Neural cell (in vitro differentiated cells): ENCODE data around the gene ART5.
"Not testable (repeated sequence)": the region's sequence is repeated elsewhere in the genome, so short reads cannot be mapped to it uniquely, and the experiment has no call there.

Source experiments
- CTCF ChIP-seq: fragments of 450-650 bp; IDR thresholded peaks from 2 replicates; pipeline ENCODE4 v1.5.1; 2014; ENCODE audit warnings: antibody characterized with exemption, mild to moderate bottlenecking, moderate library complexity; ENCODE audit not compliant: poor library complexity, severe bottlenecking
- EP300 ChIP-seq: fragments of 450-650 bp; conservative IDR thresholded peaks from 2 replicates; pipeline ENCODE4 v1.6.1; 2014; ENCODE audit warnings: antibody characterized with exemption, mild to moderate bottlenecking, moderate library complexity; ENCODE audit not compliant: poor library complexity, severe bottlenecking
- EZH2 ChIP-seq: fragments of 200-600, 300-800 bp; shearing (Covaris generic), sonication (generic); IDR thresholded peaks from 2 replicates; pipeline ENCODE4 v1.6.1; 2014; ENCODE audit warnings: antibody characterized with exemption, low read length, borderline replicate concordance, mild to moderate bottlenecking; ENCODE audit not compliant: insufficient read depth, poor library complexity, severe bottlenecking
- POLR2AphosphoS5 ChIP-seq: IDR thresholded peaks from 2 replicates; pipeline ENCODE4 v1.6.1; 2012
- SMC3 ChIP-seq: fragments of 450-650 bp; conservative IDR thresholded peaks from 2 replicates; pipeline ENCODE4 v1.6.1; 2014; ENCODE audit warnings: antibody characterized with exemption, mild to moderate bottlenecking, moderate library complexity; ENCODE audit not compliant: poor library complexity

GRCh38 chr11:3649374-3649773 lies 7.6 kb upstream of the ART5 start:
- not testable (repeated sequence) for TF ChIP-seq CTCF, POLR2AphosphoS5, EP300, EZH2, SMC3
